HG02759 (cell line): ENCODE measurements around the gene GOLGA6L25.
"Not testable (repeated sequence)": the region's sequence is repeated elsewhere in the genome, so short reads cannot be mapped to it uniquely, and the experiment has no call there.

ENCODE experiments used
- ATAC-seq: cut with Tn5 transposase; IDR thresholded peaks from one replicate; pipeline ENCODE4 v1.9.1; 2021; ENCODE audit warnings: mild to moderate bottlenecking, moderate library complexity; ENCODE audit not compliant: unreplicated experiment

Gene GOLGA6L25, protein sequence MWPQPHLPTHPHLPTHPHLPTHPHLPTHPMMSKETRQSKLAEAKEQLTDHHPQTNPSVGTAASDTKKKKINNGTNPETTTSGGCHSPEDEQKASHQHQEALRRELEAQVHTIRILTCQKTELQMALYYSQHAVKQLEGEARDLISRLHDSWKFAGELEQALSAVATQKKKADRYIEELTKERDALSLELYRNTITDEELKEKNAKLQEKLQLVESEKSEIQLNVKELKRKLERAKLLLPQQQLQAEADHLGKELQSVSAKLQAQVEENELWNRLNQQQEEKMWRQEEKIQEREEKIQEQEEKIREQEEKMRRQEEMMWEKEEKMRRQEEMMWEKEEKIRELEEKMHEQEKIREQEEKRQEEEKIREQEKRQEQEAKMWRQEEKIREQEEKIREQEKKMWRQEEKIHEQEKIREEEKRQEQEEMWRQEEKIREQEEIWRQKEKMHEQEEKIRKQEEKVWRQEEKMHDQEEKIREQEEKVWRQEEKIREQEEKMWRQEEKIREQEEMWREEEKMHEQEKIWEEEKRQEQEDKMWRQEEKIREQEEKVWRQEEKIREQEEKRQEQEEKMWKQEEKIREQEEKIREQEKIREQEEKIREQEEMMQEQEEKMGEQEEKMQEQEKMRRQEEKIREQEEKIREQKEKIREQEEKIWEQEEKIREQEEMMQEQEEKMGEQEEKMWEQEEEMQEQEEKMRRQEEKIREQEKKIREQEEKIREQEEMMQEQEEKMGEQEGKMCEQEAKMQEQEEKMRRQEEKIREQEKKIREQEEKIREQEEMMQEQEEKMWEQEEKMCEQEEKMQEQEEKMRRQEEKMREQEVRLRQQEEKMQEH

DNA sequence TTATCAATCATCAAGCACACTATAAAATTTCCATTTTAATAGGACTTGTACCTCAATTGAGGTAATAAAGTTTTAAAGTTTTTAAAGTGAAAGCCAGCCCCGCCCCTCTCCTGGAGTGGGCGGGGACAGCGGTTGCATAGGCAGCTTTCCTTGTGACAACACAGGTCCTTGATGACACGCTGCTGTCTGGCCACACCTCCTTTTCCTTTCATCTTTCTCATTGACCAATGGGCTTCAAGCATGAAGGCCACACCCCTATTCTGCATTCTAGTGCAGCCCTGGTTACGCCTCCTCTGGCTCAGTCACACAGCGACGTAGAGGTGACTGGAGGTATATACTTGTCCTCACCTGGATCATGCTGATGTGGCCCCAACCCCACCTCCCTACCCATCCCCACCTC lies at the start of gene GOLGA6L25:
Gene GOLGA6L25 (plus strand): TSS at position 301 of the 400 bp plus-strand sequence. CDS start 61 bp downstream, at position 362.
- ATAC-seq, result not testable (repeated sequence)

- ATAC-seq, result not testable (repeated sequence)
Measured at GRCh38 chr15:28508217-28508889, 45.0 kb upstream of the GOLGA6L25 start.

- ATAC-seq, result not testable (repeated sequence)
Measured at GRCh38 chr15:28514128-28514527, 39.2 kb upstream of the GOLGA6L25 start.

- ATAC-seq, result not testable (repeated sequence)
Measured at GRCh38 chr15:28515208-28515607, 38.2 kb upstream of the GOLGA6L25 start.

- not testable (repeated sequence) for ATAC-seq
Measured at GRCh38 chr15:28532954-28533353, 20.4 kb upstream of the GOLGA6L25 start, which contains the start of gene GOLGA8G. Gene GOLGA8G (minus strand): TSS chr15:28532971. CDS start chr15:28532909, 62 bp downstream.

GRCh38 chr15:28573351-28573750 lies 20.0 kb downstream of the GOLGA6L25 start:
- not testable (repeated sequence) for ATAC-seq

DNA sequence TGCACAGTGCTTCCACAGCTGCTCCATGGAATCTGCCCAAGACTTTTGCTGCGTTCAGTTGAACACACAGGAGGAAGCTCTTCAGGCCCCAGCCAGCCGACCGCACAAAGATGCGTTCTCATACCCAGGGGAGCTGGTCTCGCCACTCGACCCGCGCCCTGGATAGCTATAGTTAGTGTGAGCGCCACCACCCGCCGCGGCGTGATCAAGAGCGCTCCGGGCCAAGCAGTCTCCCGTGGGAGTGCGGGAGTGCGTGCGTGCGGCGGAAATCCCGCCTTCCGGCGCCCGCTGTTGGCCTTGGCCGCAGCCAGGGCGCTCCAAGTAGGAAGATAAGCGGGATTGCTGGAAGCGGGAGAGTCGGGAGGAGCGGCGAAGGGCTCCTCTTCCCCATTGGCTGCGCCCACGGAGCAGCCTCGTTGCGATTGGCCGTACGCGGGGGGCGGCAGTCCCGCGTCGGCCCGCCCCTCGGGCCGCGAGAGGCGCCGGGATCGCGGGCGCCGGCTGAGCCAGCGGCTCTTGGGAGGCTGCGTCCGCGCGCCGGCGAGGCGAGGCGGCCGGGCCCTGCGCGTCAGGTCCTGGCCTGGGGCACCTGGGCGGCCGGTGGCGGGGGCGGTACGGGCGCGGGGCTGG lies 35.7 kb downstream of the GOLGA6L25 start:
- ATAC-seq, result not testable (repeated sequence)

GRCh38 chr15:28589769-28590168 lies 36.4 kb downstream of the GOLGA6L25 start:
- not testable (repeated sequence) for ATAC-seq

- ATAC-seq, result not testable (repeated sequence)
Measured at GRCh38 chr15:28592395-28592794, 39.0 kb downstream of the GOLGA6L25 start.

DNA sequence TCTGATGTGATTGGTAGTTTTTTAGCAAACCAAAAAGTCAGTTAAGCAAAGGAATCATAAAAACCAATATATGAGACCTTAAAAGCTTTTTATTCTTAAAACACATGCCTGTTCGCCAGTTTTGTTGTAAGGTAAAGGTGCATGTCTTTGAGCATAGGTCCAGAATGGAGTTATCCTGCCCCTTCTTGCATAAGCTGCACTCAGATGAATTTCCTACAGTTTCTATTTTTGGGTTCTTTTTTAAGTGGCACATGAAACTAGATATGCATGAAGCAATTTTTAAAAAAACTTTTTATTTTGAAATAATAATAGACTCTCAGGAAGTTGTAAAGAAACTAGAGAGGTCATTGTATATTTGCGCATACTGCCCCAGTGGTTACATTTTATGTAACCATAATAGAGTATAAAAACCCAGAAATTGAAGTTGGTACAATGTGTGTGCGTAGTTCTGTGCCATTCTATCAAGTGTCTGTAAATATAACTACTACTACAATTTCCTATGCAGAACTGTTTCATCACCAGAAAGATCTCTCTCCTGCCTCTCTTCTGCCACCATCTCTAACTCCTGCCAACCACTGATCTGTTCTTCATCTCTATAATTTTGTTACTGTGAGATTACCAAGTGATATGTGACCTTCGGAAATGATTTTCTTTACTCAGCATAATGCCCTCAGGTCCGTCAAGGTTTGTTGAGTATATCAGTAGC lies 40.2 kb downstream of the GOLGA6L25 start:
- not testable (repeated sequence) for ATAC-seq

GRCh38 chr15:28597471-28597870 lies 44.1 kb downstream of the GOLGA6L25 start:
- ATAC-seq, result not testable (repeated sequence)

DNA sequence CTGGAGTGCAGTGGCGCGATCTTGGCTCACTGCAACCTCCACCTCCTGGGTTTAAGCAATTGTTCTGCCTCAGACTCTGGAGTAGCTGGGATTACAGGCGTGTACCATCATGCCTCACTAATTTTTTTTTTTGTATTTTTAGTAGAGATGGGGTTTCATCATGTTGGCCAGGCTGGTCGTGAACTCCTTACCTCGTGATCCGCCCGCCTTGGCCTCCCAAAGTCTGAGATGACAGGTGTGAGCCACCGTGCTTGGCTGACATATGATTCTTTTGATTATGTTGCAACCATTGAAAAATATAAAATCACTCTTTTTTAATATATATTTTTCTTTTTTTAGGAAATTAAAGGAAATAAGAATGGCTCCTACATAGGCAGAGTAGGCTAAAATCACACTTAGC lies 44.8 kb downstream of the GOLGA6L25 start:
- ATAC-seq, result not testable (repeated sequence)

GRCh38 chr15:28602152-28602551 lies 48.8 kb downstream of the GOLGA6L25 start:
- ATAC-seq, result not testable (repeated sequence)
